Camera-type eye (tissue), 1 donor: ENCODE data around the gene PCCA. TPM values are rescaled to one million over a fixed set of nuclear protein-coding genes. Genes with fewer than 3 reads are reported as not detected.

Experiments
- total RNA-seq: library from RNA; depleted of rRNA; stranded (reverse); fragments of >200 nt; gene quantifications from one replicate; pipeline ENCODE4 v1.2.3, GENCODE V29; 2014

The PCCA gene
- total RNA-seq, result 110 TPM

DNA sequence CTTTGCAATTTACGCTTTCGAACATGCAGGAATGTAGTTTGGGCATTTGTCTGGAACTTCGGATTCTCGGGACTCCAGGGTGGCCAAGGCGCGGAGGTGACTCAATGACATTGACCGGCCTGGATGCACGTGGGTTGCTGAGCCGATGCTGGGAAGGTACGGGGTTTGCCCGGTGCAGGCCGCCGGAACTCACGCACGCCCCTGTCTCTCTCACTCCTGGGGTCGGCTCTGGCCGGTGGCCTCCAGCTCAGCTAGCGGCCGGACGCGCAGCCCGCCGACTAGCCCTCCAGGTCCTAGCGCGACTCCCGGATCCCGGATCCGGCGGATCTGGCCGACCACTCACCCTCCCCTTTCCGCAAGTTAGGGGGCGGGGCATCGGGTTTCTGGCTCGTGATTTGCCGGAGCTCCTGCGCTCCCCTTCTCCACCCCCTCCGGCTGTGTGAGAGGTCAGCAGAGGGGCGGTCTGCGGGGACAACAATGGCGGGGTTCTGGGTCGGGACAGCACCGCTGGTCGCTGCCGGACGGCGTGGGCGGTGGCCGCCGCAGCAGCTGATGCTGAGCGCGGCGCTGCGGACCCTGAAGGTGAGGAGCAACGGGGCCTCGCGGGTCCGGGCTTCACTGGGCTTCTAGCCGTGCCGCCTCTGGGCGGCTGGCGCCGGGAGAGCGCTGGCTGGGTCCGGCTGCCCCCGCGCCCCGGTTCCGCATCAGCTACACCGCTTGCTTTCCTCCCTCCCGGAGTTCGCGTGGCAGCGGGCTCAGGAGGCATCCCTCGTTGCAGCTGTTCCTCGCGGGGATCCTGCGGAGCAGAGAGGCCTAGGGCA lies at the start of gene PCCA:
Gene PCCA (plus strand): TSS at position 450 of the 821 bp plus-strand sequence. CDS start 28 bp downstream, at position 478.

Other genes with a start within 250 kb of the PCCA start
- 10.4 TPM for gene ZIC5, start 117.3 kb upstream of the PCCA start, total RNA-seq
- gene ZIC2, start 107.3 kb upstream of the PCCA start, total RNA-seq, result 29.2 TPM